Inflammatory macrophage treated with lipopolysaccharide for 1 hour (primary cell): ENCODE measurements around the gene TCF19.
A peak's percentile ranks its signal among the peaks of the same experiment; 100 is the strongest.
"Not testable (repeated sequence)": the region's sequence is repeated elsewhere in the genome, so short reads cannot be mapped to it uniquely, and the experiment has no call there.

Experiments used
- DNase-seq, 2 donors: peaks; one replicate each; pipeline ENCODE4 v3.0.0-alpha.2; 2020 to 2022

TCF19 gene

GRCh38 chr6:31162463-31163165, 4.2 kb downstream of the TCF19 start:
- peak; percentile 6 to 34 for DNase-seq

- DNase-seq, result no peak
Observed at GRCh38 chr6:31163922-31164321, 5.5 kb downstream of the TCF19 start.

- DNase-seq, result not testable (repeated sequence)
Observed at GRCh38 chr6:31164475-31165063, 6.2 kb downstream of the TCF19 start.

- DNase-seq, result not testable (repeated sequence)
Observed at GRCh38 chr6:31165064-31165832, 6.9 kb downstream of the TCF19 start.

DNA sequence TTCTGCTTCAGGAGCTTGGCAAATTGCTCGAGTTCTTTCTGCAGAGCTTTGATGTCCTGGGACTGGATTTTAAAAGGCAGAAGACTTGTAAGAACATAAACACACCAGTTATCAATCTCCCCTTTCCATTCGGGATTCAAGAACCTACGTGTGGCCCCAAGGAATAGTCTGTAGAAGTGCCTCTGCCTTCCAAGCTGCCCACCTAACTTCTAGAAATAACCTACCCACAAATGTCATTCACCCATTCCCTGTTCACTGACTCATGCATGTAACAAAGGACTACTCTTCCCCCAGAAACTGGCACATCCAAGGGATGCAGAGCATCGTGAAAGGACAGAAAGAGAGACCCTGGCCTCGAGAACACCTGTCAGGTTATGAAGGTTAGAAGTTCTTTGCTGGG, 7.6 kb downstream of the TCF19 start:
- DNase-seq, result no peak

DNA sequence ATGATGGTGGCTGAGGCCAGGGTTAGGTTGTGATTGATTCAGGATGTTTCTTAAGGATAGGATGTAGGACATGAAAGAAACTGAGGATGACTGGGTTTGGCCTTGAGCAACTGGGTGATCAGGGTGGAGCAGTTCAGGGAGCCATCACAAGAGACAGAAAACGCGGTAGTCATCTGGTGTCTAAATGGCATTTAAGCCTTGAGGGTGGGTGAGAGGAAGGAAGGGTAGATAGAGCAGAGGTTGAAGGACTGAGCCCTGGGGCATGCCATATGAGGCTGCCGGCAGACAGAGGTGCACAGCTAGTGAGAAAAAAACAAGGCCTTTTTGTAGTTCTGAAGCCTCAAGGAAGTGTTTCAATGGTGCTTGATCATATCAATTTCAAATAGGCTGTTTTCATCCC, 10.2 kb downstream of the TCF19 start:
- no peak for DNase-seq

- DNase-seq, result no peak
Observed at GRCh38 chr6:31169123-31169857, 10.9 kb downstream of the TCF19 start.

- DNase-seq, result not testable (repeated sequence)
Observed at GRCh38 chr6:31169858-31170599, 11.6 kb downstream of the TCF19 start.

DNA sequence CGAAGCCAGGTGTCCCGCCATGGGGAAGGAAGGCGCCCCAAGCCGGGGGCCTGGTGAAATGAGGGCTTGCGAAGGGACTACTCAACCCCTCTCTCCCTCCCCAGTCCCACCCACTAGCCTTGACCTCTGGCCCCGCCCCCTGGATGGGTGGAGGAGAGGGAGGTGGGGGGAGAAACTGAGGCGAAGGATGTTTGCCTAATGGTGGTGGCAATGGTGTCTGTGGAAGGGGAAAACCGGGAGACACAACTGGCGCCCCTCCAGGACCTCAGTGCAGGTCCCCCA, 12.2 kb downstream of the TCF19 start, which contains the start of gene POU5F1:
POU5F1 (minus strand) TSS at position 83 of the 282 bp plus-strand sequence; CDS start at position 21, 62 bp downstream.
- no peak for DNase-seq

- DNase-seq, result no peak
Observed at GRCh38 chr6:31170987-31171671, 12.7 kb downstream of the TCF19 start.

- no peak for DNase-seq
Observed at GRCh38 chr6:31171931-31172905, 13.8 kb downstream of the TCF19 start.

GRCh38 chr6:31172973-31173384, 14.6 kb downstream of the TCF19 start:
- DNase-seq, result no peak

GRCh38 chr6:31173406-31173805, 15.0 kb downstream of the TCF19 start:
- DNase-seq, result no peak

- no peak for DNase-seq
Observed at GRCh38 chr6:31174378-31174777, 16.0 kb downstream of the TCF19 start.

DNA sequence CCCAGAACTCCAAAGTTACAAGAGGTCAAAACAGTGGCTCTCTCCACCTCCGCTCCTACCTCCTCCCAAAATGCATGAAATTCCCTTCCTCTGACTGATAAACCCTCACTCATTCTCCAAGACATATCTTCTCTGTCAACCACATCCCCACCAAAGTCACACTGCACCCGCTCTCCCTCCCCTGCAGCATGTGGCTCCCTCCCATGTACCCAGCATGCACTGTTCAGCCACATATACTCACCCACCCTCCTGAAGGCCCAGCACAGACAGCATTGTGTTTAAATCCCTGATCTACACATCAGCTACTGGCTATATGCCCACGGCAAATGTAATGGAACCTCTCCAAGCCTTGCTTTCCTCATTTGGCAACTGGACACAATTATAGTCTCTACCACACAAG, 17.6 kb downstream of the TCF19 start:
- DNase-seq, result no peak

- DNase-seq, result peak; percentile 25 to 48
Observed at GRCh38 chr6:31178143-31179041, 20.0 kb downstream of the TCF19 start.

GRCh38 chr6:31179042-31179386, 20.6 kb downstream of the TCF19 start:
- no peak for DNase-seq

- DNase-seq, result no peak
Observed at GRCh38 chr6:31179896-31180295, 21.5 kb downstream of the TCF19 start.

GRCh38 chr6:31180500-31180899, 22.1 kb downstream of the TCF19 start:
- DNase-seq, result peak; percentile 60 to 74

DNA sequence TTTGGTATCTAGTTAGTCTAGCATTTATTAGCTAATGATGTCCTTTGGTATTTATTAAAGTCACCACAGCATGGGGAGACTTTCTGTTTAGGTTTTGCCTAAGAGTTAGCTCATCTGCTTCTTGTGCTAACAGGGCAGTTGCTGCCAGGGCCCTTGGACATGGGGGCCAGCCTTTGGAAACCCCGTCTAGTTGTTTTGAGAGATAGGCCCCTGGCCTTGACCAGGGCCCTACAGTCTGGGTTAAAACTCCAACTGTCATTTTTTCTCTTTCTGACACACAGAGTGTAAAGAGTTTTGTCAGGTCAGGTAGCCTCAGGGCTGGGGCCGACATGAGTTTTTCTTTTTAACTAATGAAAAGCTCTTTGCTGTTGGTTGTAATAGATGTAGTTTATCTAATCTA, 24.9 kb downstream of the TCF19 start:
- not testable (repeated sequence) for DNase-seq
